A549 treated with GW870086 at 1 μM for 4 hours (cell line): ENCODE measurements around the gene IDH1. TPM values are rescaled to one million over a fixed set of nuclear protein-coding genes. Genes with fewer than 3 reads are reported as not detected.

Experiments used
- total RNA-seq: library from RNA; stranded (reverse); fragments of 200-300 nt; extraction: Qiagen RNA extraction; gene quantifications from 5 replicates; pipeline ENCODE4 v1.2.3, GENCODE V29; 2022; ENCODE audit warnings: low read depth

The IDH1 gene
- 77.0 to 94.7 TPM (median 92.1 TPM) in 5 replicates for total RNA-seq

DNA sequence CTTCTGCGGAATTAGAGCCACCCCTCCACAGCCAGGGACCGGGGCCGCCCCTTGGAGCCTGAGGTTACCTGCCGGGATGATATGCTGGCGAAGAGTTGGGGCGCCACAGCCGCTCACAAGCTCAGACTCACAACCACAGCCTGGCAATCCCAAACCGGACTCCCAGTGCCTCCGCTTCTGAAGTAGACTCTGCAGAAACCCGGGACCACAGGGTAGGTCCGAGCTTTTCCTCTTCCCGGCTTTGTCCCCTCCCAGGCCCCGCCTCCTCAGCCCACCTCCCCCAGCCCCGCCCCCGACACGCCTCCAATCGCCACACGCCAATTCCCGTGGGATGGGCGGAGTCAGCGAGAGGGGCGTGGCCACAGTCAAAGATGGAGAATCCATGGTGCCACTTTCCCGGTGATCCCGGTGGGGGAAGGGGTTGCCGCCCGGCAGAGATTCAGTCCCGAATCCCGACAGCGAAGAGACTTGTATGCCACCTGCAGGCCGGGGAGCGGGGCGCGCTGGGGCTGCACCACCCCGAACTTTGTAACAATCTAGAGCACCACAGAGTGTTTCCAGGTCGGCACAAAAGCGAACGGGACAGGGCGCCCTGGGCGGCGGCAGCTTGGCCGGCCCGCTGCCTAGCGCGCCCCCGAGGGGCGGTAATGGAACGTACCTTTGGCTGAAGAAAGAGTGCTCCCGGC, at the start of gene IDH1:
IDH1 (minus strand) TSS at position 201 of the 686 bp plus-strand sequence. CDS start 3,520 bp downstream, outside the sequence.

DNA sequence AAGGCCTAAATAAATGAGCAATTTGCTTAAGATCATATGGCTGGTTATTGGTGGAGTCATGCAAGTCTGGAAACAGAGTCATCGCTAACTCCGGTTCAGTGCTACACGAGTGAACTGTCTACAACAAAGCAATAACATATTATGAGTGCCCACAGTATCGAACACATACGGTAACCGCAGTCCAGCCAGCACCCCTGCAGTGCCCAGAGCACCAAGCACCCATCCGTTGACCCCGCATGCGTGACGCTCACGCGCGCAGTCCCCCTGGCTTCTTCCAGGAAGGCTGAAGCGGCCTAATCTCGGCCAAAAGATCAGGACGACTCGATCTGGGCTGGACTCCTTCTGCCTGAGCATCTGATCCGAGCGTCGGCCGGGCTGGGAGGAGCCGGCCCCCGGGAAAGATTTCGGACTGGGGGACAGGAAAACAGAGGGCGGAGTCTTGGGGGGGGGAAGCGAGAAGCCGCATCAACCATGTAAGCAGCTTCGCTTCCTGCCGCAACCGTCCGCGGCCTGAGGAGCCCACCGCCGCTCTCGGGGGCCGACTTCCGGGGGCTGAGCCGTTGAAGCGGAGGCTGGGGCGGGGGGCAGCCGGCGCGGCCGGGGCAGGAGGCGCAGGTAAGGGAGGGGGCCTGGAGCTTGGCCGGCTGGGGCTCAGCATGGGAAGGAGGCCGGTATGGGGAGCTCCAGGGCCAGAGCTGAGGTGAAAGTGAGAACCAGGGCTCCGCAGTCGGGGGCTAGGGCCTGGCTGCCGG, 11.1 kb upstream of the IDH1 start, which contains the start of gene PIKFYVE:
PIKFYVE (plus strand) TSS at position 455 of the 752 bp plus-strand sequence. CDS start 5,265 bp downstream, outside the sequence.

DNA sequence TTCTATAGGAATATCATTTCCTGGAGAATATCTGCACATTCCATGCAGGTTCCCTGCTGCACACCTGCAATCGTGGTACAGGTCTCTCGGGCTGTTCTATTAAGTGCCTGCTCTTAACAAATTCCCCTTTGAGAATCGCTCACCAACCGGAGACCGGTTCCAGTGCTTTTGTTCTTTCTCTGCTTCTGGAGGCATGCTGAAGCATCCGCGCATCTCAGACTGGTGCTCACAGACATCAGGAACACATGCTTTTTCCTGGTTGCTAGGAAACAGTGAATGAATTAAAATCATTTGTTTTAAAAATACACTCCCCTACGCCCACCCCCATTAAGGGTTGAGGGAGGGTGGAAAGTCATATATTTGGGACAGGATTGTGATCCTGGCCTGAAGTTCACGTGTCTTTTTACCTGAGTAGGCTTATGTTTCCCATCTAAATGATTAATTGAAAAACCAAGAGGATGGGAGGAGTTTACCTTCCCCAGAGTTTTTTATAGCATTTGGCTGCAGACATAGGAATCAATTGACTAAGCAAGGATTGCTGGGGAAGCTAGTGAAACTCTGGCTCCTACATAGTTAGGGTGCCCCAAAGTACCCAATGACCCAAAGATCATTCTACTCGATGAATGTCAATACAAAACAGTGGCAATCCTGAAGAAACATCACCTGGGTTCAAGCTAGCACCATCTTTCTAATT, 64.9 kb downstream of the IDH1 start, which contains the start of gene C2orf80:
C2orf80 (minus strand) TSS at position 221 of the 694 bp plus-strand sequence. CDS start 3,044 bp downstream, outside the sequence.

Other genes with a start within 250 kb of the IDH1 start
- 1.6 to 2.8 TPM (median 2.6 TPM) in 5 replicates for gene PLEKHM3, start 229.5 kb downstream of the IDH1 start, total RNA-seq
- gene CRYGD, start 130.5 kb downstream of the IDH1 start, total RNA-seq, result not detected in 5 replicates
- not detected in 5 replicates for gene CRYGC, start 125.2 kb downstream of the IDH1 start, total RNA-seq
- gene CRYGB, start 108.9 kb downstream of the IDH1 start, total RNA-seq, result not detected in 5 replicates
- gene CRYGA, start 91.5 kb downstream of the IDH1 start, total RNA-seq, result not detected in 5 replicates
- not detected in 5 replicates for gene C2orf80, start 65.0 kb downstream of the IDH1 start, total RNA-seq
- 3.6 to 8.5 TPM (median 6.5 TPM) in 5 replicates for gene PIKFYVE, start 11.2 kb upstream of the IDH1 start, total RNA-seq
- gene PTH2R, start 151.7 kb upstream of the IDH1 start, total RNA-seq, result not detected in 5 replicates